HG02870 (cell line): ENCODE data around the gene NFIB.

Experiments used
- ATAC-seq: cut with Tn5 transposase; IDR thresholded peaks from one replicate; pipeline ENCODE4 v1.9.1; 2021; ENCODE audit warnings: mild to moderate bottlenecking, moderate library complexity; ENCODE audit not compliant: unreplicated experiment

NFIB gene

GRCh38 chr9:14084867-14085266 lies 229.1 kb downstream of the NFIB start:
- ATAC-seq, result no peak

- no peak for ATAC-seq
Observed at GRCh38 chr9:14083366-14083765, 230.6 kb downstream of the NFIB start.

- no peak for ATAC-seq
Observed at GRCh38 chr9:14082732-14083131, 231.2 kb downstream of the NFIB start.

GRCh38 chr9:14081745-14082144 lies 232.2 kb downstream of the NFIB start:
- ATAC-seq, result no peak

- ATAC-seq, result no peak
Observed at GRCh38 chr9:14080959-14081542, 232.9 kb downstream of the NFIB start.

- ATAC-seq, result no peak
Observed at GRCh38 chr9:14079440-14079839, 234.5 kb downstream of the NFIB start.

- ATAC-seq, result no peak
Observed at GRCh38 chr9:14077672-14078071, 236.3 kb downstream of the NFIB start.

- ATAC-seq, result no peak
Observed at GRCh38 chr9:14075218-14075617, 238.7 kb downstream of the NFIB start.

GRCh38 chr9:14072850-14073249 lies 241.1 kb downstream of the NFIB start:
- ATAC-seq, result no peak

- ATAC-seq, result no peak
Observed at GRCh38 chr9:14071484-14071883, 242.5 kb downstream of the NFIB start.

GRCh38 chr9:14068690-14069089 lies 245.3 kb downstream of the NFIB start:
- ATAC-seq, result no peak

- ATAC-seq, result no peak
Observed at GRCh38 chr9:14066831-14067230, 247.1 kb downstream of the NFIB start.

- ATAC-seq, result no peak
Observed at GRCh38 chr9:14066032-14066431, 247.9 kb downstream of the NFIB start.

GRCh38 chr9:14064940-14065339 lies 249.0 kb downstream of the NFIB start:
- no peak for ATAC-seq

GRCh38 chr9:14063756-14064155 lies 250.2 kb downstream of the NFIB start:
- ATAC-seq, result no peak

GRCh38 chr9:14062586-14063221 lies 251.2 kb downstream of the NFIB start:
- no peak for ATAC-seq

- no peak for ATAC-seq
Observed at GRCh38 chr9:14061936-14062585, 251.9 kb downstream of the NFIB start.

- no peak for ATAC-seq
Observed at GRCh38 chr9:14058325-14058688, 255.6 kb downstream of the NFIB start.

GRCh38 chr9:14057368-14058324 lies 256.3 kb downstream of the NFIB start:
- no peak for ATAC-seq

GRCh38 chr9:14056316-14056861 lies 257.6 kb downstream of the NFIB start:
- no peak for ATAC-seq

GRCh38 chr9:14054096-14054495 lies 259.8 kb downstream of the NFIB start:
- ATAC-seq, result no peak
